ENCODE results near the gene FAM98A.

Gene FAM98A

GRCh38 chr2:33595385-33595784, 3.7 kb downstream of the FAM98A start:
- no peak for DNase-seq

GRCh38 chr2:33589444-33589843, 9.7 kb downstream of the FAM98A start:
- no peak for DNase-seq

- DNase-seq = no peak
These were observed 10.9 kb downstream of the FAM98A start for GRCh38 chr2:33588232-33588631.

GRCh38 chr2:33586766-33587165, 12.3 kb downstream of the FAM98A start:
- no peak for DNase-seq

- DNase-seq = no peak
These were observed 15.7 kb downstream of the FAM98A start for GRCh38 chr2:33583194-33583938.

GRCh38 chr2:33581872-33582271, 17.2 kb downstream of the FAM98A start:
- DNase-seq = no peak

GRCh38 chr2:33579227-33579626, 19.9 kb downstream of the FAM98A start:
- DNase-seq = no peak

GRCh38 chr2:33577668-33578067, 21.4 kb downstream of the FAM98A start:
- no peak for DNase-seq

GRCh38 chr2:33577084-33577483, 22.0 kb downstream of the FAM98A start:
- no peak for DNase-seq

GRCh38 chr2:33573657-33574056, 25.4 kb downstream of the FAM98A start:
- DNase-seq = no peak

- DNase-seq = no peak
These were observed 28.4 kb downstream of the FAM98A start for GRCh38 chr2:33570681-33571080.

GRCh38 chr2:33561872-33562271, 37.2 kb downstream of the FAM98A start:
- DNase-seq = no peak

- DNase-seq = no peak
These were observed 39.1 kb downstream of the FAM98A start for GRCh38 chr2:33560017-33560416.

- DNase-seq = no peak
These were observed 39.8 kb downstream of the FAM98A start for GRCh38 chr2:33559328-33559727.

- no peak for DNase-seq
These were observed 43.4 kb downstream of the FAM98A start for GRCh38 chr2:33555681-33556080.

GRCh38 chr2:33552758-33553461, 46.2 kb downstream of the FAM98A start:
- DNase-seq = no peak

GRCh38 chr2:33550206-33550605, 48.9 kb downstream of the FAM98A start:
- no peak for DNase-seq

GRCh38 chr2:33541243-33541642, 57.9 kb downstream of the FAM98A start:
- no peak for DNase-seq

GRCh38 chr2:33535421-33535820, 63.7 kb downstream of the FAM98A start:
- no peak for DNase-seq
